Adipose tissue (tissue), 3 donors: ENCODE data around the gene SUSD4. TPM values are rescaled to one million over a fixed set of nuclear protein-coding genes. Genes with fewer than 3 reads are reported as not detected.
"Not testable (repeated sequence)": the region's sequence is repeated elsewhere in the genome, so short reads cannot be mapped to it uniquely, and the experiment has no call there.

ENCODE experiments used
- H3K27ac ChIP-seq: one replicate; pipeline ENCODE4 v1.5.1; 2013; ENCODE audit warnings: low read depth, low read length
- WGBS, 3 donors: extraction: QIAGEN DNeasy Blood & Tissue Kit; methylation state at CpG; one replicate each; pipeline ENCODE4 v1.1.7; 2013; 5-methylcytosine and 5-hydroxymethylcytosine counted together
- polyA plus RNA-seq, 3 donors: library from polyadenylated mRNA; stranded (reverse); fragments of 200-250 nt; gene quantifications; one replicate each; pipeline ENCODE4 v1.2.3, GENCODE V29; 2013
- donor health status: healthy with polysubstance abuse.
- donor health status: Bipolar disorder and iron deficiency.
- donor health status: healthy.

The SUSD4 gene, protein sequence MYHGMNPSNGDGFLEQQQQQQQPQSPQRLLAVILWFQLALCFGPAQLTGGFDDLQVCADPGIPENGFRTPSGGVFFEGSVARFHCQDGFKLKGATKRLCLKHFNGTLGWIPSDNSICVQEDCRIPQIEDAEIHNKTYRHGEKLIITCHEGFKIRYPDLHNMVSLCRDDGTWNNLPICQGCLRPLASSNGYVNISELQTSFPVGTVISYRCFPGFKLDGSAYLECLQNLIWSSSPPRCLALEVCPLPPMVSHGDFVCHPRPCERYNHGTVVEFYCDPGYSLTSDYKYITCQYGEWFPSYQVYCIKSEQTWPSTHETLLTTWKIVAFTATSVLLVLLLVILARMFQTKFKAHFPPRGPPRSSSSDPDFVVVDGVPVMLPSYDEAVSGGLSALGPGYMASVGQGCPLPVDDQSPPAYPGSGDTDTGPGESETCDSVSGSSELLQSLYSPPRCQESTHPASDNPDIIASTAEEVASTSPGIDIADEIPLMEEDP
- polyA plus RNA-seq: 1 to 10 TPM in 2 of 3 donors, under 1 TPM in 1; 0.91 to 6.8 (median 5.6) TPM

DNA sequence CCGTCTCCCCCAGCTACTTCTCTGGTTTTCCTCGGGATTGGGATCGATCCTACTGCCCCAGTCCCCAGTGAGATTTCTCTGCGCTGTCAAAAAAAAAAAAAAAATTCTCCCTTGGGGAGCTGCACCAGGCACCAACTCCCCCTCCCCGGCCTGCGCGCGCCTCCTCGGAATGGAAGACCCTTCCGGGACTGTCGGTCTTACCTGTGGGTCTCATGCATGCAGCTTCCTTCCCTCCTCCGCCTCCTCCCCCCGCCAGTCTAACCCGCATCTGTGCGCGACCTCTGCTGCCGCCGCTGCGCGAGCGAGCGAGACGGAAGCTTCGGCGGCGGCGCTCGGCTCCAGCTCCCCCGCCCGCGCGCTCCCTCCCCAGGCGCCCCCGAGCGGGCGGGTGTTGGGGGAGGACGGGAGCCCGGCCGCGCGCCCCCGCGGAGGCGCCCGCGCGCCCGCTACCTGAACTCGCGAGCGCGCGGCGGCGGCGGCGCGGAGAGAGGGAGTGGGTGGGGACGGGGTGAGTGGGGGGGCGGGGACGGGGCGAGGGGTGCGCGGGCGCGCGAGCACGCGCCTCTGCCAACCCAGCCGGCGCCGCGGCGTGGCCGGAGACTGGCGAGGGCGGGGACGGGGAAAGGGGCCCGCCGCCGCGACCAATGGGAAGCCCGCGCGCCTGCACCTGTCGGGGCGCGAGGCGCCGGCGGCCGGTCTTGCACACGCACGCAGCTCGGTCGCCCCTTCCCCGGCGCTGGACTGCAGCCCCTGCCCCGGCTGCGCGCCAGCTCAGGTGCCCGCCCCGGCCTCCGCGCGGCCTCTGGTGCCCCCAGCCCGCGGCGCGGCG lies at the start of gene SUSD4:
TSS of gene SUSD4 (minus strand) at position 321 of the 829 bp plus-strand sequence. CDS start 751 bp downstream, outside the sequence.
- no peak within 1 kb of the TSS for H3K27ac ChIP-seq
- 0 to 3% (median 1%) methylated on average over 63 to 109 of the region's 111 CpGs for WGBS, 3 donors

DNA sequence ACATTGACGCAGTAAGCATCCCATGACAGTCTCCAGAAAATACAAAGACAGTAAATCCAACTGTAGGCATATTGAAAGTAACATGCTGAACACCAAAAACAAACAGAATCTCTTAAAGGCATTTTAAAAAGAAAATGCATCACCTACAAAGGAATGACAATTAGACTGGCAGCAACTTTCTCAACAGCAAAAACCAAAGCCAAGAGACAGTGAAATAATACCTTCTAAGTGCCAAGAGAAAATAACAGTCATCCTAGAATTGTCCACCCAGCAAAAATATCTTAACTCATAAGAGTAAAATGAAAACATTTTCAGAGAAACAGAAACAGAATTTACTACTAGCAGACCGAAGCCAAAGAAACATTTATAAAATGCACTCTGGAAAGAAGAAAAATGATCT lies 49.2 kb upstream of the SUSD4 start:
- H3K27ac ChIP-seq: no peak overlapping the region
- whole genome bisulfite sequencing, 3 donors: 77 to 93% (median 78%) methylated on average over 2 of the region's 2 CpGs

DNA sequence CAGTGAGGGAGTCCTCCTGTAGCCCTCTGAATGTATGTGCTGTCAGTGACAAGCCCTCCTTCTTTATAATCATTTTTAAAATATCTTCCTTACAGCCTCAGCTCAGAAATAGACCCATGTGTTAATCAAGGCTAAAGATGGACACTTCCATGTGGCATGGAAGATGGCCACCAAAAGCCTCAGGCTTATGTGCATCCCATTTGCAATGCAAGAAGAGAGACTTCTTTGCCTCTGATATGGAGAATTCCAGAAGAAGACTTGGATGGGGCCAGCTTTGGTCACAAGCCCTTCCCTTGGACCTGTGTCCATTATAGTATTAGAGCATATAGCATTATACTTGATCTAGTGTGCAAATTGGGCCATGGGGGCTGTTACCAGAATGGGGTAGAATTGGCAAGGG lies 47.7 kb upstream of the SUSD4 start:
- H3K27ac ChIP-seq: no peak overlapping the region

DNA sequence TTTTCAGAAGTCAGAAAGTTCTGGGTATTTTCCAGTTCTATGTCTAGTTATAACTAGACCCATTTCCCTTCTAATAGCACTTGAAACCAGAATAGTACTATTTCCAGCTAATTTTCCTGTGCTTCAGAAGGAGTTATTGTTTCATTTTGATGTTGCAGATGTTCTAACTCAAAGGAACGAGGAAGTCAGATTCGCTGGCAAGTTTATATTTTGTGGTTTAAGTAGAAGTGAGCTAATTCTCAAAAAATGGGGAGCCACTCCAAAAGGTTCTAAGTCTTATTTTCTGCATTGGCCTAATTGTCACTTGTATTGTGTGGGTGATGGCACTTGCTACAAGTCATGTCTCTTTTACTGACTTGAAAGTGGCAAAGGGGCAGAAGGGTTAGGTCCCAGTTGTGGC lies 47.3 kb upstream of the SUSD4 start:
- no peak overlapping the region for H3K27ac ChIP-seq
- WGBS, 3 donors: 33 to 76% (median 33%) methylated on average over 2 of the region's 2 CpGs

DNA sequence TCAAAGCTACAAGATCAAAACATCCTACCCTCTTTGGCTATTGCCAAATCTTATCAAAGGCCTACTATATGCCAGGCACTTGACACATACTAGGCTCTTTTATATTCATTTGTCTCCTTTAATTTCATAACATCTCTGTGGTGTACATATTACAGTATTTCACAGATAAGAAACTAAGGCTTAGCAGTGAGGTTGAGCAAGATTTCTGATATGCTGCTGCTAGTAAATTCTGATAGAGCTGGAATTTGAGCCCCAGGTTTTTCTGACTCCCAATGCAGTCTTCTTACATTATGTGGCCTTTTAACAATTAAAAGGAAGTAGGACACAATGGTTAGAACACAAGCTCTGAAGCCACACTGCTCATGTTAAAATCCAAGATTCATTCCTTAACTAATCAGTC lies 46.1 kb upstream of the SUSD4 start:
- no peak overlapping the region for H3K27ac ChIP-seq

DNA sequence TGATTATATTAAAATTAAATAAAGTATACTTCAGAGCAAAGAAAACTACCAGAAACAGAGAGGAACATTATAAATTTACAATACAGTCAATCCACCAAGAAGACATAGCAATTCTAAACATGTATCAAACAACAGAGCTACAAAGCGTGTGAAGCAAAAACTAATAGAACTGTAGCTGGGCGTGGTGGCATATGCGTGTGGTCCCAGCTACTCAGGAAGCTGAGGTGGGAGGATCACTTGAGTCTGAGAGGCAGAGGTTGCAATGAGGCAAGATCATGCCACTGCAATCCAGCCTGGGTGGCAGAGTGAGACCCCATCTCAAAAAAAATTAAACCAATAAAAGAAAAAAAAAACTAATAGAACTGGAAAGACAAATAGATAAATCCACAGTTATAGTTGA lies 41.5 kb upstream of the SUSD4 start:
- 83 to 92% (median 86%) methylated on average over 3 of the region's 3 CpGs for WGBS, 3 donors

DNA sequence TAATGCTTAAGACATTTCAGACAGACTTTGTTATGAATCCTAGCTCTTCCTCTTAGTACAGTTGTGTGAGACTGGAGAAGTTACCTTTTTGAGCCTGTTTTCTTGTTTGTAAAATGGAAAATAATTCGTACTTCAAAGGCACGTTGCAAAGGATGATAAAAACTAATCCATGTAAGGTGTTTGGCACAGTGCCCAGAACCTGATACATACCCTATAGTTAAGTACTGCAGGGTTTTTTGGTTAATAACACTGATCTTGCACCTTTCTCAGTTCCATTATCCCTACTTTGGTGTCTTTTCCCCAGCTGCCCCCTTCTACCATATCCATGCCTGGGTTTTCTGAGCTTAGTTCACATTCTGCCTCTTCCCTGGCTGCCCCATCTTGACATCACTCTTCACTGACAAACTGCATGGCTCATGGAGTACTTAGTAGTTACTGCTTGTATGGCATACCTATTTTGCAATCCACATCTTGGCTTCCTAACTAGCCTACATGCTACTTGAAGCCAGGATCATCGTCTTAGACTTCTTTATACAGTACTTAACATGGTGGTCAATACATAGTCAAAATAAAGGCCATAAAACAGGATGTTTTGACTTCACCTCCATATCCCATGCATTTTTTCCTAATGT lies 39.3 kb upstream of the SUSD4 start:
- H3K27ac ChIP-seq: no peak overlapping the region
- 50 to 83% (median 77%) methylated on average over 3 of the region's 3 CpGs for WGBS, 3 donors

More for the DNA sequence above, 41.5 kb upstream of the SUSD4 start:
- no peak overlapping the region for H3K27ac ChIP-seq

DNA sequence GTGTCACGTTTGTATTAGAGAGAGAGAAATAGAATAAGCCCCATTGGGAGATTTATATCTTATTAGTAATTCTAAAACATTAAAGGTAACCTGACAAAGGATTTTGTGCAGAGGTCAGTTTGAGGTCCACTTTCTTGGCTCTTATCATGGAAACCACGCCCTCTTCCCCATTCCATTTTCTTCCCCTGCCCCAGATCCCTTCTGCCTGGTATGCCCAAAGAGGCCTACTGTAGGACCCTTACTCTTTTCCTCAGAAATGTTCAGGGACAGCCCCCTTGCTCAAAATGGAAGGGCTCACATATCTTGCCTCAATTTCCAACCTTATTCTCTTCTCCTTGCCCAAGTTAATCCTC lies 38.8 kb upstream of the SUSD4 start:
- WGBS, 3 donors: 67 to 81% (median 70%) methylated on average over 2 of the region's 2 CpGs

DNA sequence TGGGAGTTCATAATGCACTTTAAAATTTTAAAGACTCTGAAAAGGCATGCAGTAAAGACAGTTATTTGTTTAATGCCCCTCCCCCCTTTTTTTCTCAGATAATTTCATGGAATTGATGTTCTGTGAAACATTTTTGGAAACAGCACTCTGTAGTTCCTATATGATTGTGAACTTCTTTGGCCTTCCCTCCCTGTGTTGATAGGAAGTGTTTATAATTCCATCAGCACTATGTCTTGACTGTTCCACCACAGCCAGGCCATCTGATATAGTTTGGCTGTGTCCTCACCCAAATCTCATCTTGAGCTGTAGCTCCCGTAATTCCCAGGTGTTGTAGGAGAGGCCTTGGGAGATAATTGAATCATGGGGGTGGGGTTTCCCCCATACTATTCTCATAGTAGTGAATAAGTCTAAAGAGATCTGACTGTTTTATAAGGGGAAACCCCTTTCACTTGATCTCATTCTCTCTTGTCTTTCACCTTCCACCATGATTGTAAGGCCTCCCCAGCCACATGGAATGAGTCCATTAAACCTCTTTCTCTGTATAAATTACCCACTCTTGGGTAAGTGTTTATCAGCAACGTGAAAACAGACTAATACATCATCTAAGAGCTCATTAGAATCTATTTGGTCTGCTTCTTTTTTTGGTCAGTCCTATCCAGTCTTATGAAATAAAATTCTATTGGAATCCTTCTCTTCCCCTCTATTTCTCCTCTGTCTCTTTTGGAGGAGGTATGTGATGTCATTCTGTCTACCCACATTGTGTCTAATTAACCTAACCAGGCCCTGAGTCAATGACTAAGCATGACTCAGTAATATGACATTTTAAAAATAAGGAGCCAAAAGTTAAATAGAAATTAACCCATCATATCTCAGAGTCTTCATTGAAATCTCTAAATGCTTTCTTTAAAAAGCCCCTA lies 38.2 kb upstream of the SUSD4 start:
- H3K27ac ChIP-seq: no peak overlapping the region
- 66 to 77% (median 69%) methylated on average over 2 of the region's 2 CpGs for WGBS, 3 donors

More for the DNA sequence above, 38.8 kb upstream of the SUSD4 start:
- no peak overlapping the region for H3K27ac ChIP-seq

DNA sequence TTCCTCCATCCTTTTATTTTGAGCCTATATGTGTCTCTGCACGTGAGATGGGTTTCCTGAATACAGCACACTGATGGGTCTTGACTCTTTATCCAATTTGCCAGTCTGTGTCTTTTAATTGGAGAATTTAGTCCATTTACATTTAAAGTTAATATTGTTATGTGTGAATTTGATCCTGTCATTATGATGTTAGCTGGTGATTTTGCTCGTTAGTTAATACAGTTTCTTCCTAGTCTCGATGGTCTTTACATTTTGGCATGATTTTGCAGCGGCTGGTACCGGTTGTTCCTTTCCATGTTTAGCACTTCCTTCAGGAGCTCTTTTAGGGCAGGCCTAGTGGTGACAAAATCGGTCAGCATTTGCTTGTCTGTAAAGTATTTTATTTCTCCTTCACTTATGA lies 35.4 kb upstream of the SUSD4 start:
- H3K27ac ChIP-seq: not testable (repeated sequence)
- 81 to 94% (median 93%) methylated on average over 2 to 4 of the region's 6 CpGs for WGBS, 3 donors

DNA sequence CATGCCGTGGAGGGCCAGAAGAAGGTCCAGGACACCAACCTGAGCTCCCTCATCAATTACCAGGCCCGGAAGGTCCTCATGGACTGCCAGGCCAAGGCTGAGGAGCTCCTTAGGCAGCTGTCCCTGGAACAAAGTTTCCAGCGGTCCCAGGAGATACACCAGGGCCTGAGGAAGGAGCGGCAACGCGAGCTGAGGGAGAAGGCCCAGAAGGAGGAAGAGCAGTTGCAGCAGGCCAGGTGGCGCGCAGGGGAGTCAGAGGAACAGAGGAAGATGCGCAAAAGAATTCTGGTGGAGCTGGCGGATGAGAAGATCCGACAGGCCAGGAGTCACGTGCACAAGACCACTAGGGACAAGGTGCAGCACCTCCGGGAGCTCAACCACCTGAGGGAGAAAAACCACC lies 30.7 kb upstream of the SUSD4 start:
- 92 to 98% (median 95%) methylated on average over 13 of the region's 13 CpGs for WGBS, 3 donors

DNA sequence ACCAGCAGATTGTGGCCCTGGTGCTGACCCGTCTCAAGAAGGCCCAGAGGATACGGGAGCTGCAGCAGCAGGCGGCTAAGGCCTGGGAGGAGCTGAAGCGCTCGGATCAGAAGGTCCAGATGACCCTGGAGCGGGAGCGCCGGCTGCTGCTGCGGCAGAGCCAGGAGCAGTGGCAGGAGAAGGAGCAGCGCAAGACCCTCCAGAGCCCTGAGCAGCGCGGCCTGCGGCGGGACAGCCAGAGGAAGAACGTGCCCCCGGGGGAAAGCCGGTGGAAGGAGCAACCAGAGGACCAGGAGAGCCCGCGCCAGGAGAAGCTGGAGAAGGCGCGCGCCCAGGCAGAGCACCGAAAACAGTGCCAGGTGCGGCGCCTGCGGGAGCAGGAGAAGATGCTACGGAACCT lies 30.3 kb upstream of the SUSD4 start:
- WGBS, 3 donors: 94 to 98% (median 96%) methylated on average over 27 of the region's 27 CpGs
- H3K27ac ChIP-seq: no peak overlapping the region

More for the DNA sequence above, 30.7 kb upstream of the SUSD4 start:
- no peak overlapping the region for H3K27ac ChIP-seq

DNA sequence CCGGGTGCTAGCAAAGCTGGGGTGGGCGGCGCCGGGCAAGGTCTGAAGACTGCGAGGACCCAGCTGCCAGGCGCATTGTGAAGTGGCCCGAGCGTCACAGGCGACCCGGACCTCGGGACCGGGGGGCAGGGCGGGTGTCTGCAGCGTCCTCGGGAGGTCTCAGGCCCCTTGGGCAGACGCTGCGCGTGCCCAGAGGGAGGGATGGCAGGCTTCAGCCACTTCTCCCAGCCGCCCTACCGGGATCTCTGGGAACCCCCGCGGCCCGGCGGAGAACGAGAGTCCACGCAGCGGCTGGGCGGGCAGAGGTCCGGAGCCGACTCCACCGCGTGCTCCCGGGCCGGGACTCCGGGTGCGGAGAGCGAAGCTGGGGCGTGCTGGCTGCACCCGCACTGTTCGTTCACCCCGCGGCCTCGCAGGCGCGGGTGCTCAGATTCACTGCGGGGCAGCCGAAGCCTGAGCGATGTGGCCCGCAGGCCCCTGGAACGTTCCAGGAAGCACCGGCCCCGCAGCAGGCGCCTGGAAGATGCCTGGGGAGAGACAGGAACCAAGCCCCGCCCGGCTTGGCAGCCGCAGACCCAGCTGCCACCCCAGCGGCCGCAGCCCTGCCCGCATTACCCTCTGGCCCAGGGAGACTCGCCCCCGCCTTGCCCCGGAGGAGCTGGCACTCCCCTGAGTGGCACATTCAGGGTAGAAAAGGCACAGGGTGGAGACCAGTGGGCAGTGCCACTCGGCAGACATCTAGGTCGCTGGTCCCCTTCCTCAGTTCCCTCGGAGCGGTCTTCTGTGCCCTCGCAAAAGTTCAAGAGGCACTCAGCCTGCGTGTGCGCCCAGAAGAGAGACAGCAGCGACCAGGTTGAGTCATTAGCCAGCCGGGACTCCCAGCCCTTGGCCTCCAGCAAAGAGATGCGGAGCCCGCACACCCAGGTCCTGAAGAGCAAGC lies 29.6 kb upstream of the SUSD4 start, which contains the start of gene CCDC185:
TSS of gene CCDC185 (plus strand) at position 141 of the 940 bp plus-strand sequence. CDS start at position 202, 61 bp downstream.
- WGBS, 3 donors: 19 to 36% (median 26%) methylated on average over 61 to 73 of the region's 73 CpGs
- no peak within 1 kb of the TSS for H3K27ac ChIP-seq

DNA sequence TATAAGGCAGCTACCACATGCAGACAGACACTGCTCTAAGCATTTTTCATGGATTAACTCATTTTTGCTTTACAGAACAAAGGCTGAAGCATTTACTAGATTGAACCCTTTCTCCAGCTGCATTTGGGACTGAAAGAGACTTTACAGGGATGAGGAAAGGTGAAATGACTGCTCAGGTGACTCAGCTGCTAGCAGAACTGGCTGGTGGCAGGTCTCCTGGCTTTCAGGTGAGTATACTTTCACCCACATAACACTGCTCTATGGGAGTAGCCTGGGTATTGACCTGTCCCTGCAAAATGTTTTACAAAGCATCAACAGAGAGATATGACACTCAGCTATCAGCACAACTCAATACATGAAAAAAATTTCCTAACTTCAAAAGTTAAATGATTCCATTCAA lies 26.6 kb upstream of the SUSD4 start:
- H3K27ac ChIP-seq: no peak overlapping the region

DNA sequence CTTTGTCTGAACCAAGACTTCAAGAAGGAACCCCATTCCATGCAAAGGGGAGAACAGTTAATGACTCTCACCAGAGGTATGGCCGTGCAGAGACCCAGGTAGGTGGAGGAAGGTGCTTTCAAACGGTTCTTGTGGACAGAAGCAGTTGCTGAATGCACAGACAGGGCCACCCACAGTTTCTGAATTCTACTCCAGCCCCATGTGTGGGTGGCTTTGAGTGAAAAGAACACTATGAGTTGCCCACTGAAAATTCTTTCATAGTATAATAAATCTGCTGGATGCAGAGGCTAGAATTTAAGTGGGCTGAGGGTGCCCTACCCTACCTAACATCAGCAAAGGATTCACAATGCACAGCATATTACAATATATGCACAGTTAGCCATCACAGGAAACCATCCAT lies 22.0 kb upstream of the SUSD4 start:
- H3K27ac ChIP-seq: no peak overlapping the region
- WGBS, 3 donors: 66 to 77% (median 75%) methylated on average over 2 of the region's 2 CpGs

DNA sequence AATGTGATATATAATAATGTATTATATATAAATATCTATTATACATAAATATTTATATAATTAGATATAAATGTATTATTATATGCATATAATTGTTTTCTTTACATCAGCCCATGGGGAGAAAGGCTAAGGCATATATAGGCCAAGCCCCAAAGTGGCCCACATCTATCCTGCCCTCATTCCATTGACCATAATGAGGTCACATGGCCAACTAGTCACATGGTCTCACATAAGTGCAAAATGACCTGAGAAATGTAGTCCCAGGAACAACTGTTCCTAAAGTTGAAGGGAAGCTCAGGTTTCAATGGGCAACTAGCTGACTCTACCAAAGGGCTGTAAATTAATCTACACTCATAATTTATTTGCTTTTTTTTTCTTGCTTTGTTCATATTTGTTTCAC lies 14.8 kb upstream of the SUSD4 start:
- no peak overlapping the region for H3K27ac ChIP-seq

DNA sequence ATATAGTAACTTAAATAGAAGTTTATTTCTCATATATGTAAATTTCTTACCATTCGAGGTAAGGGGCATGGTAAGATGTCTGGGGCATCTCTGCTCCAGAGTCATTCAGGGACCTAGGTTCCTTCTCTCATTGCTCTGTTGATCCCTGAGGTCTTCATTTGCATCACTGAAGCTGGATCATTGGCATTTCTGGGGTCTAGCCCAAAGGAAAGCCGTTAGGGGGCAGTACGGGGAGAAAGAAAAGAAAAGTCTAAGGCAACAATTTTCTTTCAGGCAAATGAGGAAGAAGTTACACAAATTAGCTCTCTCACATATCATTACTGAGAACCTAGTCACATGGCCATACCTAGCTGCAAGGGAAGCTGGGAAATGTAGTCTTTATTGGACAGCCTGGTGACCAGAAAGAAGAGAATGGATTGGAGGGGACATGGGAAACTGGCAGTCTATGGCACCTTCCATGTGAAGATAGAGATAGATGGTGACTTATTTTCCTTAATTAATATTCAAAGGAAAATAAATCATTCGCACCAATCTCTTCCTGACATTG lies 10.2 kb upstream of the SUSD4 start:
- no peak overlapping the region for H3K27ac ChIP-seq
- 76 to 82% (median 82%) methylated on average over 4 of the region's 4 CpGs for WGBS, 3 donors
